Amygdala (tissue), 56 donors: Measurements from ENCODE around the gene SCAPER.
"Not testable (repeated sequence)": the region's sequence is repeated elsewhere in the genome, so short reads cannot be mapped to it uniquely, and the experiment has no call there.

ENCODE experiments used
- DNase-seq, 56 donors: peaks; one replicate each; lab custom pipeline; 2025; lab: John Stamatoyannopoulos, UW

Gene SCAPER

GRCh38 chr15:76863123-76863522, 42.0 kb downstream of the SCAPER start:
- DNase-seq = no peak

DNA sequence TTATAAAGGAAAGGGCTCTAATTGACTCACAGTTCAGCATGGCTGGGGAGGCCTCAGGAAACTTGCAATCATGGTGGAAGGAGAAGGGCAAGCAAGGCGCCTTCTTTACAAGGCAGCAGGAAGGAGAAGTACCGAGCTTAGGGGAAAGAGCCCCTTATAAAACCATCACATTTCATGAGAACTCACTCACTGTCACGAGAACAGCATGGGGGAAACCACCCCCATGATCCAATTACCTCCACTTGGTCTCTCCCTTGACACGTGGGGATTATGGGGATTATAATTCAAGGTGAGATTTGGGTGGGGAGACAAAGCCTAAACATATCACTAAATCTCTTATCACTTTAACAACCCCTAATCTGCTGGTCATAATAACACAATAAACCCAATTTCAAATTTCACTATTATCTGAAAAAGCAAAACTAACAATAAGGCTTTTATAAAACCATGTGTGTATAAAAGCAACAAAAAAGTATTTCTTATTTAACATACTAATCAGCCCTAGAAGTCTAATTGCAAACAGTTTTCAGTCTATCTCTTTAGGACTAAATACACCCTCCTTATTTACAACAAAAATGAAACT, 43.2 kb downstream of the SCAPER start:
- no peak for DNase-seq

DNA sequence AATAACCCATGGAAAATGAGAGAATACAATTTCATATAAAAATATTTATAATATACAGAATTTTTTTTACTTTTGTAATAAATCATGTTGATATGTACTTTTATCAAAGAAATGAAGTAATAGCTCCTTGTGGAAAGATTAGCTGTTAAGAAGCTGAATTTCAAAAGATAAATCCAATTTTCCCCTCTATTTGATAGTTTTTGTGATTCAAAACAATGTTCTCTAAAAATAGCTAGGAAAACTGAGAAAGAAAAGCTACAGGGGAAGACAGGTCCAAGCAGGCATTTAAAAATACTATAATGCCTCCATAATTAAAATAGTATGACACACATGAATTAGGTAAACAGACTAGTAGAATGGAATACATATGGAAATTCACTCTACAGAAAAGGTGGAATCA, 44.9 kb downstream of the SCAPER start:
- DNase-seq = no peak

DNA sequence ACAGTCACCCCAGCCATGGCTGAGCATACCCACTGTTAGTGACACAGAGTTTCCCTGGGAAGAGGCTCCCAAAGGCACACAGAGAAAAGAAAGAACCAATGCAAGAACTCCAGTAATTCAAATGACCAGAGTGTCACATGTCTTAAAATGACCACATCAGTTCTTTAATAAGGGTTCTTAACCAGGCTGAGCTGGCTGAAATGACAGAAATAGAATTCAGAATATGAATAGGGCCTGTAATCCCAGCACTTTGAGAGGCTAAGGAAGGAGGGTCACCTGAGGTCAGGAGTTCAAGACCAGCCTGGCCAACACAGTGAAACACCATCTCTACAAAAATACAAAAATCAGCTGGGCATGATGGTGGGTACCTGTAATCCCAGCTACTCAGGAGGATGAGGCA, 54.8 kb downstream of the SCAPER start:
- not testable (repeated sequence) for DNase-seq

DNA sequence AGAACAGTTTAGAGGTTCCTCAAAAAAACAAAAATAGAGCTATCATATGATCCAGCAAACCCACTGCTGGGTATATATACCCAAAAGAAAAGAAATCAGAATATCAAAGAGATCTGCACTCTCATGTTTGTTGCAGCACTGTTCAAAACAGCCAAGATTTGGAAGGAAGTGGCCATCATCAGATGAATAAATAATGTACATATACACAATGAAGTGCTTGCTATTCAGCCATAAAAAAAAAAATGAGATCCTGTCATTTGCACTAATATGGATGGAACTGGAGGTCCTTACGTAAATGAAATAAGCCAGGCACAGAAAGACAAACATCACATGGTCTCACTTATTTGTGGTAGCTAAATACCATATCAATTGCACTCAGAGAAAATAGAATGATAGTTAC, 58.4 kb downstream of the SCAPER start:
- no peak for DNase-seq

DNA sequence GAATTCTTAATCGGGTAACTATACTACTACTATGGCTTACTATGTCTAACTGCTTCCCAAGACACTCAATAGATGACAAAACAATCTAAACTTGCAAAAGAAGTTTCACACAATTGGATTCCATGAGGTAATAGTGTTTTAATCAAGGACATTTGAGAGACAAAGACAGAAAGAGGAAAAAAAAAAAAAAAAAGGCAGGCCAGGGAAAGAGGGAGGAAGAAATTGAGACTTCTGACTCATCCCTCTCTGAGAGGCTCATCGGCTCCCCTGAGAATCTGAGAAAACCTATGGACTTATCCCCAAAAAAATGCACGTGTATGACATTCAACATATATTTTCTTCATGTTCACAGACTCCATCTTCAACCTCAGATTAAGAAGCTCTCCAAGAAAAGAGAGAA, 61.0 kb downstream of the SCAPER start:
- DNase-seq = no peak

GRCh38 chr15:76843269-76843668, 61.9 kb downstream of the SCAPER start:
- DNase-seq = no peak

DNA sequence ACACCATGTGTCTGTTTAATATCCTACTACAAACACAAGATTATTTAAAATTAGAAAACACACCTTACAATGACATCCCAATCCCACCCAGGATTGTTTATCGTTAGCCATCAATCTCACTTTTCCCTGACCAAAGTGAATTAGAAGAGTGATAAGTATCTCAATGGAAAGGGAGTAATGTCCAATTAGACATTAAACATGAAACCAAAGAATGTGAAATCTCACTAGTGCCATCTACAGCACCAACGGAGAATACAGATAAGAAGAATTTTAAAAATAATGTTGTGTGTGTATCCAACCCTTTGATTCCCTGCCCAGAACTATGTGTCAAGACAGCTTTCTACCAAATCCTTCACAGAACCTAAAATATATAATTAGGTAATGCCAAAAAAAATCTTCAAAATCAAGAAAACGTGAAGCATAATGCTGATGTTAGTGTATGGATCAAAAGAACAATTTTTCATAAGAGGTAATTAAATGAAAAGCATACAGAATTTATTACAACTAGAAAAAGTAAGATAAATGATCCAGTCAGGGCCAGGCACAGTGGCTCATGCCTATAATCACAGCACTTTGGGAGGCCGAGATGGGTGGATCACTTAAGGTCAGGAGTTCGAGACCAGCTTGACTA, 64.2 kb downstream of the SCAPER start:
- DNase-seq = no peak

GRCh38 chr15:76839173-76839572, 66.0 kb downstream of the SCAPER start:
- no peak for DNase-seq

DNA sequence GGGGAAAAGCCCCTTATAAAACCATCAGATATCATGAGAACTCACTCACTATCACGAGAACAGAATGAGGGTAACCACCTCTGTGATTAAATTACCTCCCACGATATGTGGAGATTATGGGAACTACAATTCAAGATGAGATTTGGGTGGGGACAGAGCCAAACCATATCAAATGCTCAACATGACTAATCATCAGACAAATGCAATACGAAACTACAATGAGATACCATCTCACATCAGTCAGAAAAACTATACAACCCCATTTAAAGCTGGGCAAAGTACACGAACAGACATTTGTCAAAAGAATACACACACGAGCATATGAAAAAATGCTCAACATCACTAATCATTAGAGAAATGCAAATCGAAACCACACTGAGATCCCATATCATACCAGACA, 67.7 kb downstream of the SCAPER start:
- DNase-seq = no peak

- no peak for DNase-seq
Measured at GRCh38 chr15:76829939-76830338, 75.2 kb downstream of the SCAPER start.

- DNase-seq = no peak
Measured at GRCh38 chr15:76823890-76824289, 81.2 kb downstream of the SCAPER start.

DNA sequence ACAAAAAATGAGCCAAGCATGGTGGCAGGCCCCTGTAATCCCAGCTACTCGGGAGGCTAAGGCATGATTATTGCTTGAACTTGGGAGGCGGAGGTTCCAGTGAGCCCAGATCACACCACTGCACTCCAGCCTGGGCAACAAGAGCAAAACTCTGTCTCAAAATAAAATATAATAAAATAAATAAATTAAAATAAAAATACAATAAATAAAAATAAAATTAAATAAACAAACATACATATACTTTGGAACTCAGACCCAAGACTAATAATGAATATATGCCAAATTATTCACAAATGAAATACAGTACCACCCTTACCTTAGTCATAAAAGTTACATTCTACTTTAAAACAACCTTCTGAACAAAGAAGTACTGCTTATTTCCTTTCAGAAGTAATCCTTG, 81.8 kb downstream of the SCAPER start:
- DNase-seq = no peak

GRCh38 chr15:76818926-76819325, 86.2 kb downstream of the SCAPER start:
- DNase-seq = not testable (repeated sequence)

GRCh38 chr15:76815421-76815820, 89.7 kb downstream of the SCAPER start:
- DNase-seq = no peak

GRCh38 chr15:76812381-76812780, 92.8 kb downstream of the SCAPER start:
- DNase-seq = no peak

- no peak for DNase-seq
Measured at GRCh38 chr15:76809412-76810103, 95.6 kb downstream of the SCAPER start.

DNA sequence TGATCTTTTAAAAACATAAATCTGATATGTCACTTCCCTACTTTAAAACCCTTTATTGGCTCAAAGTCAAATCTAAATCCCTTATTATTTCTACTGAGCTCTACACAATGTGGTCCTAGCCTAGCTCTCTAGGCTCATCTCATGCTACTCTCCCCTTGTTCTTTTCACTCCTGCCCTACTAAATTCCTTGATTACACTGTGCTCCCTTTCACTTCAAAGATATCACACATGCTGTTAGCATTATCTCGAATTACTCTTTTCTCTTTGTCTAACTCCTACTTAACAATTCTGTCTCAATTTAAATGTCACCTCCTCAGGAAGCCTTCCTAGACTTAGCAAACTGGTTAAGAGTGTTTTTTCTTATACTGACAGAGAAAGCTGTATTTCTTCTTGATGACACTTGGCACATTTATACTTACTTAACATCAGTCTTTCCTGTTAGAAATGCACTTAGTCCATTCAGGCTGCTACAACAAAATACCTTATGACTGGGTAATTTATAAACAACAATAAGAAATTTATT, 102.0 kb downstream of the SCAPER start:
- DNase-seq = no peak

DNA sequence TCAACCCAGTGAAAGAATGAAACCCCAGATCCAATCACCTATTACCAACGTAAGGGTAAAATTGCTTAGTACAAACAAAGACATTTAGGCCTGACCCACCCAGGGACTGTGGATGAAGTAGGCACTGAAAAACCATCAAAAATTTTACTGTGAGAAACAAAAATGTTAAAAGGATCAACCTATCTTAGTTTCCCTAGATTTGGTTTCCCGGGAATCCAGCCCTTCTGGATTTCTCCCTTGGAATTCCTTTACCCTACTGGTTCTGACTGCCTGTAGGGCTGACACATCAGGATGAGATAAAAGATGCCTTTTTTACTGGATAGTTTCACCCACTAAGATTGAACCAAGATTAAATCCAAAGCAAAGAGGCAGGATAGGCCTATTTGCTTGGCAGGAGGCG, 102.7 kb downstream of the SCAPER start:
- no peak for DNase-seq

DNA sequence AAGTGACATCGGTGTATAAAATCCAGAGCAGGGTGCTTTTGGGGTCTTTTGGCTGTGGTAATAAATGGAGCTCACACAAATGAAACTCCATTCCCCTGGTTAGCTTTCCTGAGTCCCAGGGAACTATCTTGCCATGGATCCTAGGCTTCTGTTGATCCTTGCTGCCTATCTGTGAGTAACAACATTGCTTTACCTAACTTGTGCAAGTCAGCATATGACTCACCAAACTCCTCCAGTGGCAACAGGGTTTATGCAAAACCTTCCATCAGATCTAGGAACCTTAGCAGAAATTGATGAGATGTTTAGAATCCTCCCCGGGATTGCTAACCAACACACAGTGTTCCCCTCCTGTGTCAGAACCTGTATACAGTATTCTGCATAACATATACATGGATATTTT, 105.4 kb downstream of the SCAPER start:
- no peak for DNase-seq

DNA sequence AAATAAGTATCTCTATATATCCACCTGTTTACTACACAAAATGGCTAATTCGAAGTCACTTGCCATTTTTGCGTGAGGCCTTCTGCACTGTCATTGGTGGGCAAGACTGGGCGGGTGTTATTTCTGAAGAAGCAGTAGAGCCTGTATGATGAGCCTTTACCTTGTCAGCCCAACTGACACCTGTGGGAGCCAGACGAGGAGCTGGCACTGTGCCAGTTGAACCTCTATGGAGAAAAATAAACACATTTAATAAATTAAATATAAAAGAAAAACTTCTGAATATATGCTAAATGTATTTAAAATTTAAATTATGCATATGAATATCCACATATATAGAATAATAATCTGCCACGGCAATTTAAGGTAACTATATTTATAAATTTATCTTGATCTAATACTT, 109.9 kb downstream of the SCAPER start:
- no peak for DNase-seq

DNA sequence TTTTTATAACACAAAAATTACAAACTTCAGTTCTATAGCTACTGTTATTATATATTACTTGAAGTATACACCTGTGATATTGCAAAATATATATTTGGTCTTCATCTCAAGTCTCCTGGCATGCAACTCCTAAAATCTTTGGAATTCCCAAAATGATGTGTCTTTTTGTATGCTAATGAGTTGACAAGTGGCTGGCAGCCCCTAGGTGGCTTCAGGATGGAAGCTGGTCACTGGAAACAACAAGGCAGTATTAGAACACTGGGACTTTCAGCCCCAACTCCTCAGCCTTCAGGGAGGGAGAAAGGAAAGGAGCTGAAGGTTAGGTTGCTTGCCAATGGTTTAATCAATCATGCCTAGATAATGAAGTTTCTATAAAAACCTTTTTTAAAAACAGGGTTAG, 112.0 kb downstream of the SCAPER start:
- no peak for DNase-seq
